IMR-90 (cell line): ENCODE measurements around the gene RAB9A. TPM values are rescaled to one million over a fixed set of nuclear protein-coding genes. Genes with fewer than 3 reads are reported as not detected.

Experiments used
- ATAC-seq: fragments of 200-7000 bp; cut with Tn5 transposase; 2 replicates; pipeline ENCODE4 v1.9.1; 2020; ENCODE audit warnings: low read depth, mild to moderate bottlenecking, moderate library complexity
- BruUV-seq: library from RNA; stranded (reverse); fragments of 400-500 nt; replicated peaks from 2 replicates; lab custom pipeline; 2021; lab: Mats Ljungman, UMichigan
- CTCF ChIA-PET: fragments of 300-600 bp; formaldehyde crosslinking; extraction: SDS; loops from one replicate; lab custom pipeline; 2021; ENCODE audit warnings: antibody characterized with exemption; lab: Yijun Ruan, JAX
- POLR2A ChIA-PET: fragments of 300-600 bp; sonication (Branson Sonifier 250); formaldehyde crosslinking; loops from one replicate; lab custom pipeline; 2022; ENCODE audit warnings: antibody characterized with exemption; ENCODE audit not compliant: unreplicated experiment; lab: Charles Lee
- DNase-seq: peaks from one replicate; pipeline ENCODE4 v3.0.0; 2013
- H2AFZ ChIP-seq: replicated peaks from 2 replicates; pipeline ENCODE3; 2013; ENCODE audit warnings: low read length, mild to moderate bottlenecking; ENCODE audit not compliant: poor library complexity
- H2AK5ac ChIP-seq: 2 replicates; pipeline ENCODE4 v1.6.1; 2013; ENCODE audit warnings: low read depth, low read length, inconsistent platforms
- H2AK9ac ChIP-seq: replicated peaks from 2 replicates; pipeline ENCODE3; 2013; ENCODE audit warnings: mild to moderate bottlenecking, low read depth, low read length, moderate library complexity; ENCODE audit not compliant: poor library complexity
- H2BK120ac ChIP-seq: 2 replicates; pipeline ENCODE4 v1.6.1; 2013; ENCODE audit warnings: low read depth, low read length, inconsistent platforms
- H2BK15ac ChIP-seq: 3 replicates; pipeline ENCODE4 v1.6.1; 2013; ENCODE audit warnings: low read depth, low read length, inconsistent platforms
- H2BK20ac ChIP-seq: 2 replicates; pipeline ENCODE4 v1.6.1; 2013; ENCODE audit warnings: low read depth, mild to moderate bottlenecking, inconsistent platforms, low read length, moderate library complexity
- H2BK5ac ChIP-seq: 2 replicates; pipeline ENCODE4 v1.6.1; 2013; ENCODE audit warnings: mild to moderate bottlenecking, low read depth, low read length, inconsistent platforms; ENCODE audit not compliant: poor library complexity, severe bottlenecking
- H3K14ac ChIP-seq: replicated peaks from 2 replicates; pipeline ENCODE4 v1.6.1; 2013; ENCODE audit warnings: low read depth, low read length, inconsistent platforms
- H3K18ac ChIP-seq: 2 replicates; pipeline ENCODE4 v1.6.1; 2013; ENCODE audit warnings: low read depth, low read length, control low read depth
- H3K23ac ChIP-seq: 2 replicates; pipeline ENCODE4 v1.6.1; 2013; ENCODE audit warnings: low read depth, low read length, inconsistent platforms
- H3K27ac ChIP-seq: 2 replicates; pipeline ENCODE4 v1.5.1; 2013; ENCODE audit warnings: mild to moderate bottlenecking, control low read depth, low read length; ENCODE audit not compliant: insufficient read depth
- H3K27me3 ChIP-seq: 2 replicates; pipeline ENCODE4 v1.6.1; 2013; ENCODE audit warnings: low read length; ENCODE audit not compliant: control insufficient read depth, insufficient read depth
- H3K36me3 ChIP-seq: 2 replicates; pipeline ENCODE4 v1.6.1; 2013; ENCODE audit warnings: low read length, mixed read lengths; ENCODE audit not compliant: control insufficient read depth, insufficient read depth
- H3K4ac ChIP-seq: 2 replicates; pipeline ENCODE4 v1.6.1; 2013; ENCODE audit warnings: low read depth, low read length, inconsistent platforms
- H3K4me1 ChIP-seq: 2 replicates; pipeline ENCODE4 v1.6.1; 2013; ENCODE audit warnings: low read length, mixed read lengths; ENCODE audit not compliant: control insufficient read depth, insufficient read depth
- H3K4me2 ChIP-seq: 2 replicates; pipeline ENCODE4 v1.6.1; 2013; ENCODE audit warnings: low read depth, mild to moderate bottlenecking, control low read depth, low read length, moderate library complexity
- H3K4me3 ChIP-seq: 2 replicates; pipeline ENCODE4 v1.5.1; 2013; ENCODE audit warnings: low read depth, mild to moderate bottlenecking, control low read depth, low read length, moderate library complexity; ENCODE audit not compliant: insufficient read depth
- H3K56ac ChIP-seq: 2 replicates; pipeline ENCODE4 v1.6.1; 2013; ENCODE audit warnings: low read length, inconsistent platforms; ENCODE audit not compliant: insufficient read depth; ENCODE audit errors: extremely low read depth
- H3K79me1 ChIP-seq, 2 experiments: 2 replicates each; pipeline ENCODE4 v1.6.1; 2013; ENCODE audit warnings: low read length in 2 of 2, inconsistent platforms in 1 of 2, low read depth in 1 of 2
- H3K9ac ChIP-seq: 2 replicates; pipeline ENCODE4 v1.6.1; 2013; ENCODE audit warnings: low read depth, low read length, control low read depth
- H3K9me1 ChIP-seq: 2 replicates; pipeline ENCODE4 v1.6.1; 2013; ENCODE audit warnings: low read length, inconsistent platforms; ENCODE audit not compliant: insufficient read depth
- H3K9me3 ChIP-seq: 2 replicates; pipeline ENCODE4 v1.6.1; 2013; ENCODE audit warnings: low read length; ENCODE audit not compliant: control insufficient read depth, insufficient read depth
- H4K20me1 ChIP-seq: 2 replicates; pipeline ENCODE4 v1.6.1; 2013; ENCODE audit warnings: low read length, inconsistent platforms; ENCODE audit not compliant: insufficient read depth
- H4K5ac ChIP-seq: 2 replicates; pipeline ENCODE4 v1.6.1; 2013; ENCODE audit warnings: mild to moderate bottlenecking, low read depth, low read length, control low read depth
- H4K8ac ChIP-seq, 2 experiments: 2 replicates each; pipeline ENCODE4 v1.6.1; 2013; ENCODE audit warnings: low read depth in 2 of 2, low read length in 2 of 2, control low read depth in 1 of 2, inconsistent platforms in 1 of 2
- H4K91ac ChIP-seq: 2 replicates; pipeline ENCODE4 v1.6.1; 2013; ENCODE audit warnings: low read depth, low read length, inconsistent platforms; ENCODE audit not compliant: insufficient read depth
- CEBPB ChIP-seq: IDR thresholded peaks from 2 replicates; pipeline ENCODE4 v1.6.1; 2012; ENCODE audit warnings: low read depth, low read length, improper control_type of control experiment
- RAD21 ChIP-seq: IDR thresholded peaks from 2 replicates; pipeline ENCODE4 v1.6.1; 2012; ENCODE audit warnings: low read length, improper control_type of control experiment
- WGBS, 2 experiments: methylation state at CpG; one replicate each; pipeline versions ENCODE4 v1.1.5 to v1.1.7; 2013; ENCODE audit warnings: missing lambda C conversion rate in 2 of 2; ENCODE audit not compliant: insufficient read length in 1 of 2; ENCODE audit errors: extremely low coverage in 2 of 2; 5-methylcytosine and 5-hydroxymethylcytosine counted together
- dilution Hi-C: fragments of 300-500 bp; cut with HindIII; formaldehyde crosslinking; loops from one replicate; pipeline ENCODE4 v1.14.3; 2018; ENCODE audit warnings: low sequenced_read_pairs; ENCODE audit not compliant: unreplicated experiment
- in situ Hi-C: fragments of 300-500 bp; cut with MboI; formaldehyde crosslinking; loops from 3 replicates; pipeline ENCODE4 v1.14.3; 2019; ENCODE audit warnings: low sequenced_read_pairs, inconsistent platforms, mixed read lengths
- intact Hi-C: fragments of 100-400 bp; cut with micrococcal nuclease; formaldehyde crosslinking; loops from 2 replicates; pipeline ENCODE4 v1.10.0; 2022
- polyA plus RNA-seq, 3 experiments: library from polyadenylated mRNA; depleted of rRNA; stranded (reverse); fragments of >200 nt; gene quantifications; 2 replicates each; pipeline ENCODE4 v1.2.3, GENCODE V29; 2012; ENCODE audit warnings: low replicate concordance in 1 of 3
- total RNA-seq: library from RNA; depleted of rRNA; stranded (reverse); fragments of >200 nt; gene quantifications from 2 replicates; pipeline ENCODE4 v1.2.3, GENCODE V29; 2012

Gene RAB9A
- total and polyA plus RNA-seq, 2 of the 4 experiments (the other 2 are of a cell fraction) = 15.8 to 22.3 TPM

GRCh38 chrX:13659063-13659462 is 29.9 kb upstream of the RAB9A start:
- H3K56ac ChIP-seq = no peak overlapping the region
- DNase-seq (peak; percentile 76), ATAC-seq (peak; percentile 60)
- H3K27ac ChIP-seq = no peak overlapping the region
- no peak overlapping the region for H3K18ac ChIP-seq
- H4K5ac ChIP-seq = no peak overlapping the region
- H2BK15ac ChIP-seq = no peak overlapping the region
- H3K36me3 ChIP-seq = no peaks in the 10 kb centered on the region
- no peak overlapping the region for H3K4ac ChIP-seq
- H2BK20ac ChIP-seq = no peak overlapping the region
- H3K23ac ChIP-seq = no peak overlapping the region
- H3K4me3 ChIP-seq = no peak overlapping the region
- H4K20me1 ChIP-seq = no peaks in the 10 kb centered on the region
- H2AFZ ChIP-seq = no peak overlapping the region
- ChIA-PET POLR2A (no interaction called here), CTCF (no interaction called here)
- no peaks in the 10 kb centered on the region for H3K9me3 ChIP-seq
- H3K9ac ChIP-seq = no peak overlapping the region; the same call in 1 of the 2 replicates
- H2BK5ac ChIP-seq = peak overlapping the region; percentile 80
- dilution Hi-C loops = no loop called here
- TF ChIP-seq RAD21 (no peak), CEBPB (peak; percentile 96)
- BruUV-seq = no TSS peak
- no peak overlapping the region for H2AK5ac ChIP-seq
- peaks cover 5% of the 10 kb centered on the region; the same call in 1 of the 2 replicates for H3K4me1 ChIP-seq
- in situ Hi-C loops = loop anchor here (5.0 to 10.0 kb wide), 2 partner anchors 88 to 704 kb away; no protein-coding TSS in a partner anchor
- H2AK9ac ChIP-seq = no peak overlapping the region
- 0% methylated on average over 1 of the region's 6 CpGs; no CpG with 5 or more reads in 1 of the 2 experiments for WGBS, 2 experiments
- H4K91ac ChIP-seq = no peak overlapping the region
- H3K79me1 ChIP-seq = no peaks in the 10 kb centered on the region; a peak in 1 of 4 replicates
- H3K9me1 ChIP-seq = peaks cover 2% of the 10 kb centered on the region; the same call in 1 of the 2 replicates
- peak overlapping the region; percentile 28; the same call in 1 of the 2 replicates for H3K4me2 ChIP-seq
- no peak overlapping the region for H3K14ac ChIP-seq
- 0 out of 4 replicates have a peak overlapping the region, but pooled peaks of 1 of the 2 experiments have one; percentile 35 for H4K8ac ChIP-seq
- peaks cover 6% of the 10 kb centered on the region for H3K27me3 ChIP-seq
- no peak overlapping the region for H2BK120ac ChIP-seq
- intact Hi-C loops = loop anchor here (2.0 kb wide), 1 partner anchor 30 kb away; the partner anchor contains the start of gene RAB9A
